Dendritic cell treated with granulocyte-macrophage colony-stimulating factor and Interleukin-4, amounts not matched to agents 40 ng/mL and 50 ng/mL, for 4 days (primary cell): ENCODE measurements around the gene H1-8.
A peak's percentile ranks its signal among the peaks of the same experiment; 100 is the strongest.

Experiments
- H3K27ac Mint-ChIP-seq: one replicate; pipeline ENCODE4 v1.8.0; 2022; ENCODE audit warnings: mild to moderate bottlenecking, mixed read lengths
- H3K27me3 Mint-ChIP-seq: one replicate; pipeline ENCODE4 v1.8.0; 2022; ENCODE audit warnings: mild to moderate bottlenecking, mixed read lengths
- H3K36me3 Mint-ChIP-seq: one replicate; pipeline ENCODE4 v1.8.0; 2022; ENCODE audit warnings: low read depth, mixed read lengths
- H3K4me1 Mint-ChIP-seq: one replicate; pipeline ENCODE4 v1.8.0; 2022; ENCODE audit warnings: low read depth, mixed read lengths
- H3K4me3 Mint-ChIP-seq: one replicate; pipeline ENCODE4 v1.8.0; 2022; ENCODE audit warnings: mild to moderate bottlenecking, moderate library complexity, mixed read lengths
- H3K9me3 Mint-ChIP-seq: one replicate; pipeline ENCODE4 v1.8.0; 2022; ENCODE audit warnings: mixed read lengths
- intact Hi-C: fragments of 100-400 bp; cut with micrococcal nuclease; formaldehyde crosslinking; loops from one replicate; pipeline ENCODE4 v1.15.0; 2022

H1-8 gene

DNA sequence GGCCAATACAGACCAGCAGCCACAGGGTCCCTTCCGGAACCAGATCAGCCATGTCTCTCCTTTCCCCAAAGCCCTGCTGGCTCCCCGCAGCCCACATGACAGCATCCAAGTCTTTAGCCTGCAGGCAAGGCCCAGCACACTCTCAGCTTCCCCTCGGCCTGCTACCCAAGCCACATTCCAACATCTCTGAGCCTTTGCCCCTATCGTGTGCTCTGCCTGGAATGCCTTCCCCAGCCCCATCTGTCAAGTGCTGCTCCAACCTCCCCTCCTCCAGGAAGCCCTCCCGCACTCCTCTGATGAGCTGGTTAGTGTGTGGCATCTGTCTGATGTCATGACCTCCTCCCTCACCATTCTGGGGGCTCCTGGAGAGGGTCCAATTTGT lies 55.0 kb downstream of the H1-8 start:
- Mint-ChIP-seq H3K36me3 (peaks cover 81% of the 10 kb centered on the region), H3K4me3 (no peak overlapping the region), H3K27ac (peak overlapping the region; percentile 99), H3K27me3 (no peaks in the 10 kb centered on the region), H3K4me1 (peaks cover 99% of the 10 kb centered on the region), H3K9me3 (no peaks in the 10 kb centered on the region)
- intact Hi-C loops: loop anchor here (2.0 kb wide), 1 partner anchor 15 kb away; no protein-coding TSS in a partner anchor

- H3K36me3 Mint-ChIP-seq: peaks cover 77% of the 10 kb centered on the region
- no peaks in the 10 kb centered on the region for H3K27me3 Mint-ChIP-seq
- H3K4me3 Mint-ChIP-seq: no peak overlapping the region
- no peaks in the 10 kb centered on the region for H3K9me3 Mint-ChIP-seq
- peak overlapping the region; percentile 99 for H3K27ac Mint-ChIP-seq
- H3K4me1 Mint-ChIP-seq: peaks cover 99% of the 10 kb centered on the region
- intact Hi-C loops: no loop called here
Observed at GRCh38 chr3:129598484-129598883, 55.5 kb downstream of the H1-8 start.

GRCh38 chr3:129599073-129599472 lies 56.1 kb downstream of the H1-8 start:
- no peaks in the 10 kb centered on the region for H3K27me3 Mint-ChIP-seq
- peaks cover 75% of the 10 kb centered on the region for H3K36me3 Mint-ChIP-seq
- H3K27ac Mint-ChIP-seq: peak overlapping the region; percentile 99
- H3K4me3 Mint-ChIP-seq: peak overlapping the region; percentile 44
- H3K9me3 Mint-ChIP-seq: no peaks in the 10 kb centered on the region
- peaks cover 99% of the 10 kb centered on the region for H3K4me1 Mint-ChIP-seq
- intact Hi-C loops: no loop called here

DNA sequence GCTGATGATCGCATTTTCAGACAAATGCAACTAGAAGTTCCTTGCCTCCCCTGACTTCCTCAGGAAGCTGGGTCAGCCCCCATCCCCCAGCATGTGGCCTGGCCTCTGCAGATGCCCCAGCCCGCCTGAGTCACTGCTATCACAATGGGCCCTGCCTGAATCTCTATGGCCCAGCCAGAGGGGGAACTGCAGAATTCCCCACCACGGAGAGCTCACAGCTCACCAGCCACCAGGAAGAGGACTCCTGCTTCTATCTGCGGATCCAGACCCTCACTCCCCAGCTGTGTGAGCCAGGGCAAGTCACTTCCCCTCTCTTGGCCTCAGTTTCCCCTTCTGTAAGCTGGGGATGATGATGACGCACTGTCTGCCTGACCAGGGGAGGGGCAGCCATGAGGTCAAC lies 56.6 kb downstream of the H1-8 start:
- Mint-ChIP-seq H3K9me3 (no peaks in the 10 kb centered on the region), H3K36me3 (peaks cover 77% of the 10 kb centered on the region), H3K27ac (peak overlapping the region; percentile 99), H3K4me3 (peak overlapping the region; percentile 44), H3K4me1 (peaks cover 99% of the 10 kb centered on the region), H3K27me3 (no peaks in the 10 kb centered on the region)
- intact Hi-C loops: no loop called here

GRCh38 chr3:129600348-129600747 lies 57.4 kb downstream of the H1-8 start:
- Mint-ChIP-seq H3K36me3 (peaks cover 76% of the 10 kb centered on the region), H3K9me3 (no peaks in the 10 kb centered on the region), H3K4me1 (peaks cover 94% of the 10 kb centered on the region), H3K27me3 (no peaks in the 10 kb centered on the region), H3K4me3 (no peak overlapping the region), H3K27ac (peak overlapping the region; percentile 99)
- intact Hi-C loops: no loop called here
